Stimulated activated CD8-positive, alpha-beta memory T cell treated with anti-CD3 and anti-CD28 coated beads, Interleukin-7, amount 100 ng/mL, for 4 hours (primary cell): ENCODE data around the gene ZBTB4.

Experiments
- DNase-seq, 2 donors: peaks; one replicate each; pipeline ENCODE4 v3.0.0-alpha.2; 2020; ENCODE audit warnings: low read depth in 2 of 2

ZBTB4 gene

GRCh38 chr17:7419819-7420610, 59.4 kb downstream of the ZBTB4 start, which contains the start of gene SPEM1:
TSS of gene SPEM1 (plus strand) at chr17:7420324. CDS start at chr17:7420385, 61 bp downstream.
- no peak for DNase-seq

GRCh38 chr17:7418472-7419152, 60.8 kb downstream of the ZBTB4 start:
- DNase-seq, result no peak

GRCh38 chr17:7417056-7417655, 62.3 kb downstream of the ZBTB4 start:
- DNase-seq, result no peak

- no peak for DNase-seq
These were observed 63.1 kb downstream of the ZBTB4 start for GRCh38 chr17:7416323-7416722.

GRCh38 chr17:7415784-7416183, 63.6 kb downstream of the ZBTB4 start:
- no peak for DNase-seq

- no peak for DNase-seq
These were observed 64.6 kb downstream of the ZBTB4 start for GRCh38 chr17:7414837-7415236.

- DNase-seq, result no peak
These were observed 66.0 kb downstream of the ZBTB4 start for GRCh38 chr17:7413346-7413985.

DNA sequence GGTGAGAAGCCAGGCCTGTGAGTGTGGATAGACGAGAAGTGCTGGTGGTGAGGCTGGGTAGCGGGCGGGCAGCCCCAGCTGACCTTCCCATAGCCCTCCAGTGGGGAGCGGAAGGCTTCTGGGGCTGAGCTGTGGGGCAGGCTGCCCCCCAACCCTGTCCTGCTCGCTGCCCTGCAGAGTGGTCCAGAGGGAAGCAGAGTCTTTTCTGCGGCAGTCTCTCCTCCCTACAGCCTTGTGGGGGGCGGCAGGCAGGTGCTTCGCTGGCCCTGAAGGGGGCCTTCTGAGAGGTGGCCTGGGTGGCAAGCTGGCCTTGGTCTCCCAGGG, 68.0 kb downstream of the ZBTB4 start:
- DNase-seq, result no peak

DNA sequence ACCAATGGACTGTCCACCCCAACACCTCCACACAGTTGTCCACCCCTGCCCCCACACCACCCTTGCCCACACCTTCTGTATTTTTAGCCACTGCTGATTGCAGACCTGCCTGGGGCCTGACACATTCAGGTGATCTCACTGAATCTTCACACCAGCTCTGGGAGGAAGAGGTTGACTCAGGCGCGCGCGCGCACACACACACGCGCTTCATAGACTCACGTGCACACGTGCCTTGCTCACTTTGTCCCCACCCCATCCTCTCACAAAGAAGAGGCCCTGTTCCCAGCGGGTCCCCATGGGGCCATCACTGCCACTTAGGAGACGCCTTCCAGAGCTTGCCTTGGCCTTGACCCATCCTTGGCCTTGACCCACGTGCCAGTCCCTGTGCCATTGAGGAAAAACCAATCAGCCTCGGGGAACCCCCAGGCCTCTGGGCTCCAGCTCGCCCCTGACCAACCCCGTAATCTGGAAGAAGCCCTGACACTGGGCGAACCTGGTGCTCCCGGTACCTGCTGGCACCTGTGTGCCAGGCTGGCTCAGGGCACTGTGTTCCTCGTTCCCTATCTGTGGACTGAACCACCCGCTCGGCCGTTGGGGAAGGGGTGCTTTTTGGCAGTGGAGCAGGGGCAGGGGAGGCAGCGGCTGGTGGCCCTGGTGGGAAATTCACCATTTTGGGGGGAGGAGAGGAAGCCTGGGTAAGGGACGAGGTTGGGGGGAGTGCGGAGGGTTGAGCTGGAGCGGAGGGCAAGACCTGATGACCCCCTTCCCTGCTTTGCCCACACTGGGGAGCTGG, 68.6 kb downstream of the ZBTB4 start:
- no peak for DNase-seq

DNA sequence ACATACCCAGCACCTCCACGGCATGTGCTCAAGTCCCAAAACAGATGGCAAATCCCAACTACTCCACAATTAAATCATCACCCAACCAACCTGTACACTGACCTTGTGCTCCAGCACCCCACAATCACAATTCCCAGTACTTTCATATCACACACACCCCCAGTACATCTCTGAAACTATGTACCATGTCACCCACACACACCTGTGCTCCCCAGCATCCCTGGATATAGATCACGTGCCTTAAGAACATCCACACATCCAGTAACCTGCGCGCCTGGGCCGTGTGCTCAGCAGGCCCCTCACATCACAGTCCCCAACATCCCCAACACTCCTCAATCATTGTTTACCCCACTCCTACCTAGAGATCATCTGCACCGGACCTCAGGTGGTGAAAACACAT, 69.7 kb downstream of the ZBTB4 start:
- DNase-seq, result no peak
